HG02610 (cell line): ENCODE measurements around the gene DIS3L2.
"Not testable (repeated sequence)": the region's sequence is repeated elsewhere in the genome, so short reads cannot be mapped to it uniquely, and the experiment has no call there.

Experiments
- ATAC-seq: cut with Tn5 transposase; IDR thresholded peaks from one replicate; pipeline ENCODE4 v1.9.1; 2021; ENCODE audit warnings: mild to moderate bottlenecking, moderate library complexity; ENCODE audit not compliant: unreplicated experiment

Gene DIS3L2

DNA sequence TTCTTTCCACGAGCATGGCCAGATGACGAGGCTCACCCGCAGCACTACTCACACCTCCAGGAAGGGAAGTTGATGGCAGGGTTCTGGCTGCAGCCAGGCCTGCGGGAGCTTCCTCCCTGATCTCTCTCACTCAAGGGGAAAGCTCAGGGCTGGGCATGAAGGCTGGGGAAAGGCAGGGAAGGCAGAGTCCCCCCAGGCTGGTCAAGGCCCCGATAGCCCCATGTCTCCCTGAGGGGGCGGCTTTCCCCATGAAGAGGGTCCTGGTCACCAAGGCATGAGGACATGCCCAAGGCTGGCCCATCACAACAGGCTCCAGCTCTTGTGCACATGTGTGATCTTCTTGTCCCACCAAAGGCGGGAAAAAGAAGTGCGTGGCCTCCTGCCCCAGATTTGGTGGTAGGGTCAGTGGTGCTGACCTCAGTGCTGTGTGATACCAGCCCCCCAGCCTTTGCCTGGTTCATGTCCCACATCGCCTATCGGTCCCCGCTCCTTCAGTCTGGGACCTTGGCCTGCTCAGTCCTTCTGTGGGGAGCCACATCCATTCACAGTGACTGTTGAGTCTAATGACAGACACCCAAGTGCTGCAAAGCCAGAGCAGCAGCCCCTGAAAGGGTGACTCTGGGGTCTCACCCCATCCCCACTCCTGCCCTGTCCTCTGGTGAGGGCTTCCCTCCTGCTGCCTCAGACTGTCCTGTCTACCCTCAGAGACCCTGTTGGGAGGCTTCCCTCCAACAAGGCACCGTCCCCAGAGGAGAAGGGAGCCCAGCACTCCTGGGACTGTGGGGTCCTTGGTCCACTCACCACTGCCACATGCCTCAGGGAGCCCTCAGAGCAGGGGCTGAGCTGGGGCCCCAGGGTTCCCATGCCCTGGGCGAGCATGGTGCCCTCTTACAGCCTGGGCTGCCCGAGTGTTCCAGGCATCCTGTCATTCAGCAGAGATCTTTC, 367.3 kb downstream of the DIS3L2 start:
- ATAC-seq, result no peak

DNA sequence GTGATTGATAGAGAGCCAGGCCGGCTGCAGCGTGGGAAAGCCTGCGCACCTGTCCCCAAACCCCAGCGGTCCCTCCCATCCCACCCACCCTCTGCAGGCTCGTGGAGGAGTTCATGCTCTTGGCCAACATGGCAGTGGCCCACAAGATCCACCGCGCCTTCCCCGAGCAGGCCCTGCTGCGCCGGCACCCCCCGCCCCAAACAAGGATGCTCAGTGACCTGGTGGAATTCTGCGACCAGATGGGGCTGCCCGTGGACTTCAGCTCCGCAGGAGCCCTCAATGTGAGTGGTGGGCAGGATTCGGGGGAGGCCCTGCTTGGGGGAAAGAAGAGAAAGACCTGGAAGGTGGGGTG, 368.2 kb downstream of the DIS3L2 start:
- ATAC-seq, result no peak

DNA sequence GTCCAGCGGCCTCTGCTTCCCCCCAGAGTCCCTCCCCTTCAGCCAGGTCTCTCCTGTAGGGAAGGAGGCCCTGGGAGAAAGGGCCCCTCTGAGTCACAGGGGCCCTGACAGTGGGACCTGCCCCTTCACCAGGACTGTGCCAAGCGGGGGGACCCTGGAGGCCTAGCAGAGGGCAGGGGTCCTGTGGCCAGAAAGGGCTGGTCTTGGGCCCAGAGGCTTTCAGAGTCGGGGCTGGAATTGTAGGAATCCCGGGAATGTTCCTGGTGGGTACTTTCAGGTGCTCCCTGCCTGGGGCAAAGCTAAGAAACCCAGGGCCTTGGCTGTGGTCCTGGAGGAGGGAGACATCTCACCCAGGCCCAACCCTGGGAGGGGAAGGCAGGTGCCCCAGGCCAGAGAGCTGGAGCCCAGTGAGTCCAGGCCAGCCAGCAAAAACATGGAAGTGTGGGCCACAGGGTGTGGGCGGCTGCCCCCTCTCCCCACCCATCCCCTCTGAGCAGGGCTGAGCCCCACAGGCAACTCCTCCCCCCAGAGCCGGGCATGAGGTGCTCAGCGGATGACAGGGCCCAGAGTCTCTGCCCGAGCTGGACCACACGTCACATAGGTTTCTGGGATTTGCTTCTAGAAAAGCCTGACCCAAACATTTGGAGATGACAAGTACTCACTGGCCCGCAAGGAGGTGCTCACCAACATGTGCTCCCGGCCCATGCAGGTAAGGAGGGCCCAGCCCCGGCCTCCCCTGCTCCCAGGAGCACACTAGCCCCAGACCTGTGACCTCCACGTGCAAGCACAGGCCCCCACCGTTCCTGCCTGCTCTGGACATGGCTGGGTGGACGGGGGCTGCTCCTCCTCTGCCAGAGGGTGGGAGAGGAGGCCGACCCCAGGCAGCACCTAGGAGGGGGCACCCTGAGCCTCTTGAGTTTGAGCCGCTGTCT, 368.8 kb downstream of the DIS3L2 start:
- ATAC-seq, result no peak

DNA sequence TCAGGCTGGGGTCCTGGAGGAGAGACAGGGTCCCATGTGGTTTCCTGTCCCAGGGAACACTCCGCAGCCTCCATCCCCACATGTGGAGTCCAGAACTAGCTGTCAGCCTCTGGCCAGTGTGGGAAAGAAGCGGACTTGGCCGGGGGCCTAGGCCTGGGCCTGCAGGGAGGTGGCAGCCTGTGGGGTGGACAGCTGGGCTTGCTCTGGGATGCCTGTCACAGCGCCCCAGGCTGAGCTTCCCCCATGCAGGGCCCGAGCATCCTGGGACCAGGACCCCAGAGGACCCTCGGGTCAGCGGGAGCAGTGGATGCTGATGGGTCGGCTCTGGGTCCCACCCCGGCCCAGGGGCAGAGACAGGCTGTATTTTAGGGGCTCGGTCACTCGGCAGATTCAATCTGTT, 369.5 kb downstream of the DIS3L2 start:
- not testable (repeated sequence) for ATAC-seq

DNA sequence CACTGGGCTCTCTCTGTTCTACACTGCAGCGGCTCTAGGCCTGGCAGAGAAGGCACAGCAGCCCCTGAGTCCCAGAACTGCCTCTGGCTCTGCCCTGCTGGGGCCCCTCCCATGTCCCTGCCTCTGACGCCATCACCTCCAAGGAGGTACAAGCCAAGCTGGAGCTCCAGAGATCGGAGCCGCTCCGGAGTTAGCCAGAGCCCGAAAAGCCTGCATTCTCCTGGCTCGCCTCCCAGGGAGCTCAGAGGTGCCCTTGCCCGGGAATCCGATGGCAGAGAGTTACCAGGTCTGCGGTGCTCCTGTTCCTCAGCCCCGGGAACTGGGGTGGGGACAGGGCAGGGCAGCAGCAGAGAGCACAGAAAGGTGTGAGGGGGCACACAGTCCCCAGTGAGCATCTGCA, 370.1 kb downstream of the DIS3L2 start:
- not testable (repeated sequence) for ATAC-seq

DNA sequence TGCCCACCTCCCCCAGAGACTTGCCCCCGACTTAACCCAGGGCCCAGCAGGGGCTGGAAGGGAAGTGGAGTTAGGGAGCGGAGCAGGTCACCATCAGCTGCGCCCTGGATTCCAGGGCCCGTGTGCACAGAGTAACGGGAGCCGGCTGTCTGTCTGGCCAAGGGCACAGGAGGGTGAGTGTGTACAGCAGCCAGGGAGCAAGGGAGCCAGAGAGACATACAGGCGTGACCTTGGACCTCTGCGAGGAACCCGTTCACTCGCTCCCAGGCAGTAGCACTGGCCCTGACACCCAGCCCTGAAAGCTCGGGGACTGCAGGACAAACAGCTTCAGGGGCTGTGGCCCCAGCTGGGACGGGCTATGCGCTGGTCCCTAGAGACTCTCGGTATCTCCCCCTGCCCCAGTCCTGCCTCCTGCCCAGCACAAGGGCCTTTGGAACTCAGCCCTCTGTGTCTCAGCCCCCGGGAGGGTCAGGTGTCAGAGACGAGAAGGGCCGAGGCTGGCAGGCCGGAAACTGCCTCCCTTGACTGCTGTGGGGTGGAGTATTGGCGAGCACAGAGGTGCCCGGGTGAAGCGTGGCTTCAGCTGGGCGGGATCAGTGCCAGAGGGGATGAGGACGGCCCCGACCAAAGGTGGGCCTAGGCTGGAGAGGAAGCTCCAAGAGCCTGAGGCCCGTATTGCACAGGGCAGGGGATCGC, 370.9 kb downstream of the DIS3L2 start:
- ATAC-seq, result not testable (repeated sequence)

DNA sequence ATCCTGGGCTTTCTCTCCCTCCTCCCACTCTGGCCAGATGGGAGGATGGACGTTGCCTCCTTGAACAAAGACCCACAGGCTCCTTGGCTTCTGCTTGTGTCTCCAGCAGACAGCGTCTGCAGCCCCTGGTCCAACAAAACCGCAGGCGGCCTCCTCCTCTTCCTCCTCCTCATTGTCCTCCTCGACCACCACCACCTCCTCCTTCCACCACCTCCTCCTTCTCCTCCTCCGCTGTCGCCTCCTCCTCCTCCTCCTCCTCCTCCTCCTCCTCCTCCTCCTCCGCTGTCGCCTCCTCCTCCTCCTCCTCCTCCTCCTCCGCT, 371.4 kb downstream of the DIS3L2 start:
- ATAC-seq, result no peak

DNA sequence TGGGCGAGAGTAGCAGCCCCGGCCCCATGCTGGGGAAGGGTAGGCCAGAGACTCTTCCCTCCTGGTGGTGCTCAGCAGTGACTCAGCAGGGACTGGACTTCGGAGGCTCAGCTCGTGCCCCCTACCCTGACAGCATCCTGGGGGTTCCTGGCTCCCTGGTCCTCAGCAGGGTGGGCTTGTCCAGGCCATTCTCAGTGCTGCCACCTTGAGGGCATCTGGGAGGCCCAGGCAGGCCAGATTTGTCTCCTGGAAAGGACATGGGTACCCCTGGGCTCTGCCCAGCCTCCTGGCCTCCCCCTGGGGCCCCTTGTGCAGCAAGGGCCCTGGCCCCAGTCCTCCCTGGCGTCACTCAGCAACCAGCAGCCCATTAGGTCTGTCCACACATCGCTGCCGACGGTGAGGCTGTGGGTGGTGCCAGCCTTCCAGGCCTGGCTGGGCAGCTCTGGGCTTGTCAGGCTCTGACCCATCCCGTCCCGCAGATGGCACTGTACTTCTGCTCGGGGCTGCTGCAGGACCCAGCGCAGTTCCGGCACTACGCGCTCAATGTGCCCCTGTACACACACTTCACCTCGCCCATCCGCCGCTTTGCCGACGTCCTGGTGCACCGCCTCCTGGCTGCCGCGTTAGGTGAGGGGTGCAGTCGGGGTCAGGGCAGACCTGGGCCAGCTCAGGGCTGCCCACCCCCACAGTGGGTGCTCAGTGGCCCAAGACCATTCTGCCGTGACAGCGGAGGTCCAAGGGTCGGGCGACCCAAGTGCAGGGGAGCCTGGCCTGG, 372.0 kb downstream of the DIS3L2 start:
- ATAC-seq, result no peak

DNA sequence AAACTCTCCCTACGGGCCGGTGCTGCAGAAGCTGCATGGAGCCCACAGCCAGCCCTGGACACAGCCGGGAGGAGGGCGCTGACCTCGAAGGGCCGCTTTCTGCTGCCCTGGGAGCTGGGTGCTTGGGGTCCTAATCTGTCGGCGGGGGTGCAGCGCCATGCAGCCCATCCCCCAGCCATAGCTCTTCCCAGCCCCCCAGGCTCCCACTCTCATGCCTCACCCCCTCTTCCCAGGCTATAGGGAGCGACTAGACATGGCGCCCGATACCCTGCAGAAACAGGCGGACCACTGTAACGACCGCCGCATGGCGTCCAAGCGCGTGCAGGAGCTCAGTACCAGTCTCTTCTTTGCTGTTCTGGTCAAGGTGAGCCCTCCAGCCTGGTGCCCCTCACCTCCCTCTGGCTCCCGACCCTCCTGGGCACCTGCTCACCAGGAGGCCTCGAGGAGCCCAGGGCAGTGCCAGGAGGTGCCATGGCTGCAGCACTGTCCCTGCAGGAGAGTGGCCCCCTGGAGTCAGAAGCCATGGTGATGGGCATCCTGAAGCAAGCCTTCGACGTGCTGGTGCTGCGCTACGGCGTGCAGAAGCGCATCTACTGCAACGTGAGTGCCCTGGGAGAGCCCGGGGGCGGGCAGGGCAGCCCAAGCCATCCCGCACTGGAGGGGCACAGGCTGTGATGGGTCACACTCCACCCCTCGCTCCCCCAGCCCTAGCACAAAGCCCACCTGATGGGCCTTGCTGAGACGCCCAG, 372.8 kb downstream of the DIS3L2 start:
- ATAC-seq, result not testable (repeated sequence)

DNA sequence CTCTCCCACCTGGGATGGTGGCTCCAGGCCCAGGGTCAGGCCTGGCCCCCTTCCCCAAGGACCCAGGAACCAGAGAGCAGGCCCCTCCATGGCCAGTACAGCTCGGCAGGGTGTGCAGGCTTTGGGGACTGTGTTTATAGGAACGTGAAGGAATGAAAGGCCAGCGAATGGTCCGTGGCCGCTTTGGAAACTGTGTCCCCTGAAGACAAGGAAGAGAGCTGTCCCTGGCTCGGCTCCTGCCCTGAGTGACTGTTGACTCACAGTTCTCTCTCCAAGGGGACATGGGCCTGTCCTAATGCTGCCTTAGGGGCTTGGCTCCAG, 373.3 kb downstream of the DIS3L2 start:
- ATAC-seq, result not testable (repeated sequence)

DNA sequence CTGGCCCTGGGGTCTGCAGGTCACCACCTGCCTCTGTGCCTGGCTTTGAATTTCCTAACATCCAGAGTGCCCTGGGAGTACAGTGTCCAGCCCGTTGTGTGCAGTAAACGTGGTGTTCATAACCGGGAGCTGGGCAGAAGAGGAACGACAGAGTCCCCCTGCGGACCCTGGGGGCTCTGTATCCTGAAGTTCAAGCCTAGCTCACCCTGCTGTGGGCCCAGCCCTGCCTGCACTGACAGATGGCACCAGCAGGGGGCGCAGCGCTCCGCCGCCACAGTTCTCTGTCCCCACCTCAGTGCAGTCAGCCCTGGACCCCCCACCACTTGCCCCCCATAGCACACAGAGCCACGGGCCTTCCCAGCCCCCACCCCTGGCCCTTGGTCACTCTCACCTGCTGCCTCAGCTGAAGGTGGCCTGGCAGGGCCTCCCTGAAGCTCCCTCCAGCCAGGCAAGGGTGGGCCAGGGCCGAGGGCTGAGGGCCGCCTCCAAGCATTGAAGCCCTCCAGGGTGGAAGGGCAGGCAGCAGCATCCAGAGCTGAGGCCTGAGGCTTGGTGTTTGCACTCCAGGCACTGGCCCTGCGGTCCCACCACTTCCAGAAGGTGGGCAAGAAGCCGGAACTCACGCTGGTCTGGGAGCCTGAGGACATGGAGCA, 373.8 kb downstream of the DIS3L2 start:
- not testable (repeated sequence) for ATAC-seq

DNA sequence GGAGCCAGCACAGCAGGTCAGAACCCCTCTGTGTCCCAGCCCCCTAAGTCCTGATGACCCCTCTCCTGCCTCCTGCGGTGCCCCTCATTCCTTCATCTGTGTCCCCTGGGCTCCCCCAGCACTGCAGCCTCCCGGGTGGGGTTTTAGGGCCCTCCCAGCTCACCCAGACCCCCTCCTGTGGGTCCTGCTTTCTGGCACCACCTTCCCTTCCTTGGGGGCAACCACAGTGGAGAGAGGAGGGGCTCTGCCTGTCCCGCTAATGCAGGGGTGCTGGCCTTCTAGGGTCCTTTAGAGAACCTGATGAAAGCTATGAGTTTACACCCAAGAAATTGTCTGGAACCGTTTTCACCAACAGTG, 374.3 kb downstream of the DIS3L2 start:
- no peak for ATAC-seq

DNA sequence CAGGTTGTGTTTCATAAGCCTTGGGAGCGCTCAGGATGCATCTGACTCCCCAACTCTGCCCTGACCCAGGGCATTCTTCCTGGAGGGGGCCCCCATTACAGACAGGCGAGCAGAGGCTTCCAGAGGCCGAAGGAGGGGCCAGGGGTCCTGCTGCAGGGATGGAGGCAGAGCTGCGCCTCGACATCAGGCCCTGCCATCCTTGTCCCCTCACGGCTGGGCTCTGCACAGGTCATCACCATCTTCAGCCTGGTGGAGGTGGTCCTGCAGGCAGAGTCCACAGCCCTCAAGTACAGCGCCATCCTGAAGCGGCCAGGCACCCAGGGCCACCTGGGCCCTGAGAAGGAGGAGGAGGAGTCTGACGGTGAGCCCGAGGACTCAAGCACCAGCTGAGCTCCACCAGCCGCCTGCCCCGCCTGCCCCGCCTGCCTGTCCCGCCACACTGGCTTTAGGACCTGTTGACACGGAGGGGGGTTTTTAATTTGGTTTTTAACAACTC, 374.8 kb downstream of the DIS3L2 start:
- ATAC-seq, result no peak

DNA sequence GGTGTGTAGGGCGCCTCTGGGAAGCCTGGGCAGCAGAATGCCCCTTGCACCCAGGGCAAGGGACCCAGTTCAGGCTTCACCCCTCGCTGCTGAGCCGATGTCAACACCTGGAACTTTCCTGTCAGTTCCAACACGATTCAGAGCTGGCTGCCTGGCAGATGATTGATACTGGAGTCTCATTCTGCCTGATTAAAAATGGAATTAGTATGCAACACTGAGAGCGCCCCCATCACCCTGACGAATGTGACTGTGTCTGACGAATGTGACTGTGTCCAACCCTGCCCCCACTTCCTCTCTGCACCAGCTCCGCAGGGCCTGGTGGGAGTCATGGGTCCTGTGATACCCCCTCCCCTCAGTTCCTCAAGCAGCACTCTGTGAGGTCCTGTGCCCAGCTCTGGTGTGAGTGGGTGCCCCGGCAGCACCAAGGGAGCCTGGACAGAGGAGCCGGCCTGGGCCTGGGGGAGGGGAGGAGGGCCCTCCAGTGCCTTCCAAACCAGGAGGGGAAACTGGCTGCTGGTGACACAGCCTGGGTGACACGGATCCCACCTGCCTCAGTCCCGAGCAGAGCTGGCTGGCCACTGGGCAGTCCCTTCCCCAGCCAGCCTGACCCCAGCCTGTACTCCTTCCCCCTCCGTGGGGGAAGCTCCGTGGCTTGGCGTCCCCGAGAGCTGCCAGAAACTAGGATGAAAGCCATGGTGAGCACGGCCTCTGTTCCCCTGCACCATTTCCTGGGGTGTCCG, 375.6 kb downstream of the DIS3L2 start:
- no peak for ATAC-seq

DNA sequence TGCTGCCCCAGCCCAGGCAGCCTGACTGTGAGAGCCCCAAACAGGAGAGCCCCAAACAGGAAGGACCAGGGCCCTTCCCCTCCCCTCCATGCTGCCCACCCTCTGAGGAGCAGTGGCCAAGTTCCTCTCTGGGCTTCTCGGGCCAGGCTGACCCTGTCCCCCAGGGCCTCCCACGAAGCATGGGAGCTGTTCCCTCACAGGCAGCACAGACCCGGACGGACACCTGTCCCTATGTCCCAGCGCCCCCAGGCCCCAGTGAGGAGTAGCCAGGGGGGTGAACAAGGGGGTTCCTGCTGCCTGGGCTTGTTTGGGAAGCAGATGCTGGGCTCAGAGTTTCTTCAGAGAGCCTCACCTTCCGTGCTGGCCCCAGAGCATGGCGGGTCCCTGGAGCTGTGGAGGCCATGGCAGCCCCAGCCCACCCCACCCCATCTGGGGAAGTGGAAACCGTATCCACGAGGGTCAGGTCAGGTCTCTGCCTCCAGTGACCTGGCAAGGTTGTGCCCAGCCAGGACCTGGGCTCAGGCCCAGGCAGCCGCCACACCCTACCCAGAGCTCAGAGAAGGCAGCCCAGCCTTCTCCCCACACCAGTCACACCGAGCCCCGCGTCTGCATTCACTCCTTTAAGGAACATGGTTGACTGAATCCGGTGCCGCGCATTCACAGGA, 376.7 kb downstream of the DIS3L2 start:
- not testable (repeated sequence) for ATAC-seq

DNA sequence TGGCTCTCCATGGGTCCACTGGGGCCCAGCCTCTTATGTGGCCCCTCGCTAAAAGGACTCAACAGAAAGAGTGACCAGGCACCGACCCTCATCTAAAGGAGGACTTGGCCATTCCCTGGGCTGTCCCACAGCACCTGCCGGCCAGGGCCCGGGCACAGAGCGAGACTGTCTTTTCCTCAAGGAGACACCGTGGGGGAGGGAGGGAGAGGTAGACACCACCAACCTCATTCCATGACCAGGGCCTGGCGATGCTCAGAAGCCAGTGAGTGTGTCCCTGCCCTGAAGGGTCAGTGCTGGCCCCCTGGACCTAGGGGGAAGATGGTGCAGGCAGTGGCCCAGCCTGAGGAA, 377.2 kb downstream of the DIS3L2 start:
- no peak for ATAC-seq

DNA sequence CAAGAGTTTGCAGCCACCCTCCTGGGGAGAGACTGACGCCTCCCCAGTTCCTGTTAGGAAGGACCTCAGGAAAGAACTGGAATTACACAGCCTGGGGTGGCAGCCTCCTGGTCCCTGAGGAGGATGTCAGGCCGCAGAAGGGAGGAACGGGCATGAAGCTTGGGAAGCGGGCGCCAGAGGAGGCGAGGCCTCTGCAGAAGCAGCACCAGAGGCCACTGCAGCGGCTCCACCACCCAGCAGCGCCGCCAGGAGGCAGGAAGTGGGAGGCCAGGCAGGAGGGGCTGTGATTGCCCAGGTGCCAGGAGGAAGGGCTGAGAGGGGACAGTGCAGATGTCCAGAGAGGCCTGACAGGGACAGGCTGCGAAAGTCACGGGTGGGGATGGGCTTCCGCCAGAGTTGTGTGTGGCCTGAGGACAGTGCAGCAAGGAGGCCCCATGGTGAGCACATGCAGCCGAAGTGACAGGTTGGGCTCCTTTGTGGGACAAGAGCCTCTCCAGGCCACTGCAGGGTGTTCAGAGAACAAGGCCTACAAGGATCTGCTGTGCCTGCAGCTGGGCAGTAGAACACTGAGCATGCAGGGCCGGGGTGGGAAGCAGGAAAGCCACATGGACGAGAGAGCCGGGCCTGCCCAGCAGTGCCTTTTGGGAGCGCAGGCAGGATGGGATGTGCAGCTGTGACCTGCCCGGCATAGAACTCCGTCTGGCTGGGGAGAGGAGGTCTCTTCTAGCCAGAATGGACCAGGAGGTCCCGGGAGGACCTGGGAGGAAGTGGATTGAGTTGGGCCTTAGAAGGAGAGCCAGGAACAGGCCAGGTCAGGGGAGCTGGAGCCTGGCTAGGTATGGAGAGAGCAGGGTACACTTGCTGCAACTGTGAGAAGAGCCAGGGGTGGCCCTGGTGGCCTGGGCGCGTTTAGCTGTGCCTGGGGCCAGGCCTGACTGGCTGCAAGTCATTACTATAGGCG, 377.9 kb downstream of the DIS3L2 start:
- no peak for ATAC-seq
